Ascending aorta (tissue), 2 donors: ENCODE data around the gene RAB11FIP2. TPM values are rescaled to one million over a fixed set of nuclear protein-coding genes. Genes with fewer than 3 reads are reported as not detected.
A peak's percentile ranks its signal among the peaks of the same experiment; 100 is the strongest.

ENCODE experiments used
- DNase-seq, 2 donors: peaks; one replicate each; pipeline ENCODE4 v3.0.0-alpha.2; 2019; ENCODE audit warnings: low spot score in 2 of 2
- H3K27ac ChIP-seq, 2 donors: fragments of 200-600 bp; sonication (generic); one replicate each; pipeline ENCODE4 v1.5.1; 2016 to 2017; ENCODE audit warnings: mild to moderate bottlenecking in 1 of 2
- H3K27me3 ChIP-seq: fragments of 200-600 bp; sonication (generic); one replicate; pipeline ENCODE4 v1.5.1; 2017
- H3K36me3 ChIP-seq, 2 donors: fragments of 200-600 bp; sonication (generic); one replicate each; pipeline ENCODE4 v1.5.1; 2016
- H3K4me1 ChIP-seq, 2 donors: fragments of 200-600 bp; sonication (generic); one replicate each; pipeline ENCODE4 v1.5.1; 2016 to 2017; ENCODE audit warnings: mild to moderate bottlenecking in 1 of 2
- H3K4me3 ChIP-seq, 2 donors: fragments of 200-600 bp; sonication (generic); one replicate each; pipeline ENCODE4 v1.5.1; 2016 to 2017; ENCODE audit warnings: mild to moderate bottlenecking in 1 of 2
- H3K9me3 ChIP-seq, 2 donors: fragments of 200-600 bp; sonication (generic); one replicate each; pipeline ENCODE4 v1.5.1; 2016
- intact Hi-C: fragments of 100-400 bp; cut with DNase I; formaldehyde crosslinking; loops from one replicate; pipeline ENCODE4 v1.15.1; 2023
- total RNA-seq: library from RNA; depleted of rRNA; stranded (reverse); fragments of >200 nt; gene quantifications from one replicate; pipeline ENCODE4 v1.1.0, GENCODE V29; 2016
- TF ChIP-seq, protein P1 (sequence below), 3 experiments: fragments of 200-600 bp in 2 of 3; fragments of 450-650 bp in 1 of 3; sonication (generic) in 2 of 3; IDR thresholded peaks; one replicate each; pipeline ENCODE4 v1.5.1; 2016 to 2019; ENCODE audit warnings: antibody characterized with exemption in 3 of 3, mild to moderate bottlenecking in 1 of 3, moderate library complexity in 1 of 3

The RAB11FIP2 gene
- total RNA-seq, 1 donor from 2014 or later: 2.8 TPM

DNA sequence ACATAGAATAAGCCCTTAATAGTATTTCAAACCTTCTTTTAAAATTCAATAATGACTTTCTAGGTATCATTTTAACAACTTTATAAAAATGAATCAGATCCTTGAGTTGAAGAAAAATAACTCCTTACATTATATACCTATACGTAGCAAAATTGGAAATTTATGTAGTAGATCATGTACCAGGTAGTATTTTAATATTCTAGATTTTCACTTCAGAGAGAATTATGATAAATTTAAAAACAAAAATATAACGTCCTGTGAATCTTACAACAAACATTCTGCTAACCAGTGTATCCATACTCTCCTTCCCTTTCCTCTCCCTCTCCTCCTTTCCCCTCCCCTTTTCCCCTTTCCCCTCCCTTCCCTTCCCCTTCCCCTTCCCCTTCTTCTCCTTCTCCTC is 6.1 kb upstream of the RAB11FIP2 start:
- no peak for DNase-seq
- H3K4me1 ChIP-seq: no peaks in the 10 kb centered on the region
- H3K27me3 ChIP-seq: no peaks in the 10 kb centered on the region
- no peak overlapping the region for H3K4me3 ChIP-seq
- H3K27ac ChIP-seq: no peak overlapping the region
- TF ChIP-seq, protein P1, sequence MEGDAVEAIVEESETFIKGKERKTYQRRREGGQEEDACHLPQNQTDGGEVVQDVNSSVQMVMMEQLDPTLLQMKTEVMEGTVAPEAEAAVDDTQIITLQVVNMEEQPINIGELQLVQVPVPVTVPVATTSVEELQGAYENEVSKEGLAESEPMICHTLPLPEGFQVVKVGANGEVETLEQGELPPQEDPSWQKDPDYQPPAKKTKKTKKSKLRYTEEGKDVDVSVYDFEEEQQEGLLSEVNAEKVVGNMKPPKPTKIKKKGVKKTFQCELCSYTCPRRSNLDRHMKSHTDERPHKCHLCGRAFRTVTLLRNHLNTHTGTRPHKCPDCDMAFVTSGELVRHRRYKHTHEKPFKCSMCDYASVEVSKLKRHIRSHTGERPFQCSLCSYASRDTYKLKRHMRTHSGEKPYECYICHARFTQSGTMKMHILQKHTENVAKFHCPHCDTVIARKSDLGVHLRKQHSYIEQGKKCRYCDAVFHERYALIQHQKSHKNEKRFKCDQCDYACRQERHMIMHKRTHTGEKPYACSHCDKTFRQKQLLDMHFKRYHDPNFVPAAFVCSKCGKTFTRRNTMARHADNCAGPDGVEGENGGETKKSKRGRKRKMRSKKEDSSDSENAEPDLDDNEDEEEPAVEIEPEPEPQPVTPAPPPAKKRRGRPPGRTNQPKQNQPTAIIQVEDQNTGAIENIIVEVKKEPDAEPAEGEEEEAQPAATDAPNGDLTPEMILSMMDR (IDR thresholded peaks at IDR 0.05): no peak
- intact Hi-C loops: no loop called here
- H3K9me3 ChIP-seq: no peaks in the 10 kb centered on the region
- H3K36me3 ChIP-seq: no peaks in the 10 kb centered on the region

DNA sequence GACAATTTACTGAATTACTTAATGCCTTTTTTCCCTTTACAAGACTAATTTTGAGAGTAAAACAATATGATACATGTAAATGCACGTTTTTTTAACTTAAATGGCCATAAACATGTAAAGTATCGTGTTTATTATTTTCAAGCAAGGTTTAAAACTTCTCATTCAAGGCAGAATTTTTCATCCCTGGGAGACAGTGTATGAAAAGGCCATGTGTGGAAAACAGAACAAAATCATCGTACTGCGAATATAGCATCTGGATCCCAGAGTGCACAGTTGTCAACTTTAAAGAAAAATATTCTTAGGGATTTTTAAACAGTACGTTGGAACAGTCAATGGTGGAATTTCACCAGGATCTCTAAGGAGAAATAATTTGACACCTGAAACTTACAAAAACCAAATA is 1.1 kb upstream of the RAB11FIP2 start:
- DNase-seq: no peak
- no peaks in the 10 kb centered on the region for H3K9me3 ChIP-seq
- H3K36me3 ChIP-seq: no peaks in the 10 kb centered on the region
- no peaks in the 10 kb centered on the region for H3K27me3 ChIP-seq
- peaks cover 0 to 12% of the 10 kb centered on the region in 2 donors for H3K4me1 ChIP-seq
- intact Hi-C loops: loop anchor here (2.0 to 10.0 kb wide), 6 partner anchors 295 to 1847 kb away; partner anchors contain the start of genes CACUL1, FAM204A, HSPA12A and PDZD8
- TF ChIP-seq, protein P1 (IDR thresholded peaks at IDR 0.05): no peak
- H3K27ac ChIP-seq: no peak overlapping the region
- H3K4me3 ChIP-seq: no peak overlapping the region

DNA sequence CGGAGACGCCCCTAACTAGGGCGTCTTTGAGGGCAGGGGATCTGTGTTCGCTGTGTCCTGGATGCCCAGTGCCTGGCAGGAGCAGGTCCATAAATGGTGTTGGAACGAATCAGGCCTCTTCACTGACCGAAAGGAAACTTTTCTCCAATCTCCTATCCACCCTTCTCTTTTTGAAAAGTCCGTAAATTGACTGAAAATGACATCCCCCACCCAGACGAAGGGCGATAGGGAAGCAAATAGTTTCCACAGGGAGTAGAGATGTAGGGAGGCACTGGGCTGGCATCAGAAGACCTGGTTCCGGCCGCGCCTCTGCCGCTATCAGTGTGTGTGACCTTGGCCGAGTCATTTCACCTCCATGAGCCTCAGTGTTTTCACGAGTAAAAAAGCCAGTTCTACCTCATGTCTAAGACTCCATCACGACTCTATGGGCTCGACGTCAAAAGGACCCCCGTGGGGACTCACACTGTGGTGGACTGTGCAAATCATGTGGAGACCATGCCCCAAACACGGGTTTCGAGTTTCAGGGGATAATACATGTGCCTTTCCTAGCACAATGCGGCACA is 497 bp upstream of the RAB11FIP2 start:
- peak overlapping the region; percentile 91 to 98 for H3K27ac ChIP-seq
- H3K9me3 ChIP-seq: no peaks in the 10 kb centered on the region
- intact Hi-C loops: loop anchor here (2.0 to 10.0 kb wide), 6 partner anchors 296 to 1848 kb away; partner anchors contain the start of genes CACUL1, FAM204A, HSPA12A and PDZD8
- peaks cover 0 to 16% of the 10 kb centered on the region in 2 donors for H3K4me1 ChIP-seq
- TF ChIP-seq, protein P1 (IDR thresholded peaks at IDR 0.05): no peak
- H3K27me3 ChIP-seq: no peaks in the 10 kb centered on the region
- no peak for DNase-seq
- peak overlapping the region; percentile 75 to 96 for H3K4me3 ChIP-seq
- no peaks in the 10 kb centered on the region for H3K36me3 ChIP-seq

DNA sequence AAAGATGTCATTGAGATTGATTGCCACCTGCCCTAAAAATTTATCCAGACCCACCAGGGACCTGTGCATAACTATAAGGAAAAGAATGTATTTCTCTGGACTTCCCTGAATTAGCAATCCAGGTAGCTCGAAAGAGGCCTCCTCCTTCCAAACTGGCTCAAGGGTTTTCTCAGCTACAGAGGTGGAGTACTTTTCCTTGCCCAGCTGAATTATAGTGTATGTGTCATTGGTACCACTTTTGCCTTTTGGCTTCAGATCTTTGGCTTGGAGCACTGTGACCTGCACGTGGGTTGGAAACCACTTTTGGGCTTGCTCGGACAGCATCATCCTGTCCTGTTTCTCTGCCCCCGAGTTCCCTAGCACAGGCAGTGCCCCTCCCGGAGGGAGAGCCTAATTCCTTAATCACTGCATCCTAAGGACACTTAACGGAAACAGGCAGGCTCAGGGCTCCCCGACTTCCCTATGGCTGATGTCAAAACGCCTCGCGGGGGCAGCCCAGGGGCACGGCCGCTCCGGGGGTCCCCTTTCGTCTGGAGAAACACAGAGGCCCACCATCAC is 825 bp downstream of the RAB11FIP2 start:
- H3K4me1 ChIP-seq: peaks cover 2 to 24% of the 10 kb centered on the region in 2 donors

DNA sequence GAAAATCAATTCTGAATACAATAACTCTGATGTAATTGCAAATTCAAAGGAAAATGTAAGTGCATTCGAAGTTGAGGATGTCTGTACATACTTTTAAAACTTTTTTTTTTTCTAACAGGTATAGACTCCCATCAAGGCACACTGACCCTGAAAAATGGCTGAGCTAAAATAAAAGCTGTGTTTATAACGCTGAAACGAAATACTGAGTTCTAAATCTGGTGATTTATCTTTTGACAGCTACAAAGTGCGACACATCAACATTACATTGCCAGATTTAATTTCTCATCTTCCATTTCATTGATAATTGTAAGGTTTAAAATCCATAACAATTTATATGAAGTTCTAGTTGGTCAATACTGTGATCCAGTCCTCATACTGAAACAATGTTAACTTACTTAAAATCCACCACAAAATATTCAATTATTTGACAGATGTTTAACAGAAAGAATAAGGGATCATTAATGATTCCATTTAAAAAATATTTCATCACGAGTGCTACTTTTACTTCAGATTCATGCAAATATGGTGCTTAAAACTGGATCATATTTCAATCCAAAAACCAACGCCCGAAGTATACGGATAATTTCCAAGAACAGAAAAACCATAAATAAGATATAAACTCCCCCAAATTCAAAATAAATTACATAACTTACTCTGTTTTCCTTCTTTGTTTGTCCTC is 1.4 kb downstream of the RAB11FIP2 start:
- Histone ChIP-seq H3K27ac (peak overlapping the region; percentile 91 to 98), H3K27me3 (no peaks in the 10 kb centered on the region), H3K4me3 (peak overlapping the region; percentile 75 to 96), H3K9me3 (no peaks in the 10 kb centered on the region), H3K4me1 (peaks cover 2 to 28% of the 10 kb centered on the region in 2 donors), H3K36me3 (no peaks in the 10 kb centered on the region)
- TF ChIP-seq, protein P1 (IDR thresholded peaks at IDR 0.05): no peak
- no peak for DNase-seq
- intact Hi-C loops: loop anchor here (10.0 kb wide), 2 partner anchors 1300 to 1850 kb away; partner anchors contain the start of genes HSPA12A and SEC23IP

More for the DNA sequence above, 825 bp downstream of the RAB11FIP2 start:
- Histone ChIP-seq H3K27ac (peak overlapping the region; percentile 91 to 98), H3K27me3 (no peaks in the 10 kb centered on the region), H3K9me3 (no peaks in the 10 kb centered on the region), H3K36me3 (no peaks in the 10 kb centered on the region), H3K4me3 (peak overlapping the region; percentile 75 to 96)
- DNase-seq: peak; percentile 42 to 85
- intact Hi-C loops: loop anchor here (2.0 to 10.0 kb wide), 6 partner anchors 297 to 1849 kb away; partner anchors contain the start of genes CACUL1, FAM204A, HSPA12A and PDZD8
- TF ChIP-seq, protein P1 (IDR thresholded peaks at IDR 0.05): no peak
